ENCODE data around the gene RPGRIP1. TPM values are rescaled to one million over a fixed set of nuclear protein-coding genes. Genes with fewer than 3 reads are reported as not detected.
"Not testable (repeated sequence)": the region's sequence is repeated elsewhere in the genome, so short reads cannot be mapped to it uniquely, and the experiment has no call there.

RPGRIP1 gene
- total RNA-seq, 1 experiment from 2014 or later, result 0.07 TPM

GRCh38 chr14:21287168-21287567 is 7.3 kb downstream of the RPGRIP1 start:
- Histone ChIP-seq H3K23me2 (ENCODE audit: insufficient read length, low read depth, low read length, poor library complexity, severe bottlenecking) (no peaks in the 10 kb centered on the region), H2BK15ac (ENCODE audit: low read depth, low read length) (no peak overlapping the region), H2BK120ac (ENCODE audit: low read depth, low read length, poor library complexity, severe bottlenecking) (no peak overlapping the region), H2BK20ac (ENCODE audit: low read depth, low read length, poor library complexity, severe bottlenecking) (no peak overlapping the region), H3K27ac (ENCODE audit: insufficient read length, low read depth, low read length) (no peak overlapping the region), H2BK5ac (ENCODE audit: insufficient read length, low read length) (no peak overlapping the region), H2AFZ (ENCODE audit: low read length) (no peak overlapping the region), H4K8ac (replicated peaks; ENCODE audit: insufficient read length, low read depth, low read length) (no peak overlapping the region), H3K4me2 (ENCODE audit: insufficient read depth, insufficient read length, low read length) (no peak overlapping the region), H3K18ac (ENCODE audit: insufficient read length, low read depth, low read length) (no peak overlapping the region), H3K23ac (ENCODE audit: insufficient read length, low read depth, low read length) (no peak overlapping the region), H4K20me1 (ENCODE audit: control insufficient read depth, insufficient read depth, insufficient read length) (no peaks in the 10 kb centered on the region), H3K14ac (ENCODE audit: insufficient read depth, low read length) (no peak overlapping the region), H4K91ac (ENCODE audit: insufficient read length, low read depth, low read length) (no peak overlapping the region), H3K4ac (ENCODE audit: low read depth, low read length) (no peak overlapping the region), H2BK12ac (ENCODE audit: insufficient read length, low read depth, low read length) (no peak overlapping the region), H4K5ac (ENCODE audit: insufficient read length, low read depth, low read length) (no peak overlapping the region), H3K56ac (ENCODE audit: insufficient read length, low read depth, low read length) (no peak overlapping the region), H3K79me2 (ENCODE audit: insufficient read depth, low read length) (no peaks in the 10 kb centered on the region), H3T11ph (ENCODE audit: low read length) (no peak overlapping the region), H3K9ac (ENCODE audit: extremely low read depth, insufficient read length, low read length) (no peak overlapping the region), H3K79me1 (ENCODE audit: insufficient read depth, low read depth, low read length, poor library complexity, severe bottlenecking) (no peaks in the 10 kb centered on the region), H3K9me3 (ENCODE audit: control insufficient read depth, low read depth, low read length) (no peaks in the 10 kb centered on the region), H2AK5ac (ENCODE audit: insufficient read length, low read length) (no peak overlapping the region), H3K4me1 (ENCODE audit: insufficient read depth, low read length) (no peaks in the 10 kb centered on the region), H3K27me3 (ENCODE audit: insufficient read depth, low read length) (no peaks in the 10 kb centered on the region)
- Mint-ChIP-seq H3K4me1 (no peaks in the 10 kb centered on the region), H3K36me3 (ENCODE audit: insufficient read depth in 1 of 3, low read depth in 3 of 3) (no peaks in the 10 kb centered on the region), H3K27ac (no peak overlapping the region), H3K9me3 (no peaks in the 10 kb centered on the region), H3K27me3 (ENCODE audit: low read depth) (peaks cover 1% of the 10 kb centered on the region; the same call in 1 of the 2 replicates), H3K4me3 (no peak overlapping the region)
- no CpG with 5 or more reads among the region's 6 CpGs for WGBS (ENCODE audit: extremely low coverage, insufficient read length, low lambda C conversion rate)
- no peak for TF ChIP-seq CTCF (conservative IDR thresholded peaks at IDR 0.05)
- DNase-seq, result no peak

DNA sequence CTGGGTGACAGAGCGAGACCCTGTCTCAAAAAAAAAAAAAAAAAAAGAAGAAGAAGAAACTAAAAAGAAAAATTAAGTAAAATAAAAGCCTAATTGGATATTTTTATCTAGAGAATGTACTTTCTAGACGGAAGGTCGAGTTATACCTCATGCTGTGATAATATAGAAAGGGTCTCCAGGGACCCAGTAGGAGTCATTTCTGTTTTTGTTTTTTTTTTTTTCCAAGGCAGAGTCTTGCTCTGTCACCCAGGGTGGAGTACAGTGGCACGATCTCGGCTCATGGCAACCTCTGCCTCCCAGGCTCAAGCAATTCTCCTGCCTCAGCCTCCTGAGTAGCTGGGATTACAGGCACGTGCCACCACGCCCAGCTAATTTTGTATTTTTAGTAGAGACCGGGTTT is 14.1 kb downstream of the RPGRIP1 start:
- not testable (repeated sequence) for H3K27me3 ChIP-seq (ENCODE audit: insufficient read depth, low read length); H3K9me3 Mint-ChIP-seq; H3K23ac ChIP-seq (ENCODE audit: insufficient read length, low read depth, low read length); H3K27me3 Mint-ChIP-seq (ENCODE audit: low read depth); H3K27ac ChIP-seq (ENCODE audit: insufficient read length, low read depth, low read length); H4K91ac ChIP-seq (ENCODE audit: insufficient read length, low read depth, low read length); H3K4me3 Mint-ChIP-seq; H3K36me3 Mint-ChIP-seq (ENCODE audit: insufficient read depth in 1 of 3, low read depth in 3 of 3); H4K8ac ChIP-seq (replicated peaks; ENCODE audit: insufficient read length, low read depth, low read length); H3K23me2 ChIP-seq (ENCODE audit: insufficient read length, low read depth, low read length, poor library complexity, severe bottlenecking); H4K20me1 ChIP-seq (ENCODE audit: control insufficient read depth, insufficient read depth, insufficient read length); H2AK5ac ChIP-seq (ENCODE audit: insufficient read length, low read length); H3K9ac ChIP-seq (ENCODE audit: extremely low read depth, insufficient read length, low read length); H2BK12ac ChIP-seq (ENCODE audit: insufficient read length, low read depth, low read length); H2BK15ac ChIP-seq (ENCODE audit: low read depth, low read length); H3K4ac ChIP-seq (ENCODE audit: low read depth, low read length); H2BK5ac ChIP-seq (ENCODE audit: insufficient read length, low read length); H2BK120ac ChIP-seq (ENCODE audit: low read depth, low read length, poor library complexity, severe bottlenecking); H3K79me1 ChIP-seq (ENCODE audit: insufficient read depth, low read depth, low read length, poor library complexity, severe bottlenecking); H3K79me2 ChIP-seq (ENCODE audit: insufficient read depth, low read length); H4K5ac ChIP-seq (ENCODE audit: insufficient read length, low read depth, low read length); H2BK20ac ChIP-seq (ENCODE audit: low read depth, low read length, poor library complexity, severe bottlenecking); H3K18ac ChIP-seq (ENCODE audit: insufficient read length, low read depth, low read length); DNase-seq; H3K9me3 ChIP-seq (ENCODE audit: control insufficient read depth, low read depth, low read length); H3T11ph ChIP-seq (ENCODE audit: low read length); H3K4me1 Mint-ChIP-seq; H3K27ac Mint-ChIP-seq; H3K56ac ChIP-seq (ENCODE audit: insufficient read length, low read depth, low read length); H3K4me1 ChIP-seq (ENCODE audit: insufficient read depth, low read length); H3K4me2 ChIP-seq (ENCODE audit: insufficient read depth, insufficient read length, low read length); H3K14ac ChIP-seq (ENCODE audit: insufficient read depth, low read length); H2AFZ ChIP-seq (ENCODE audit: low read length)
- WGBS (ENCODE audit: extremely low coverage, insufficient read length, low lambda C conversion rate), result no CpG with 5 or more reads among the region's 8 CpGs
